ENCODE data around the gene C16orf87.
A peak's percentile ranks its signal among the peaks of the same experiment; 100 is the strongest.

Gene C16orf87

GRCh38 chr16:46854846-46855245 lies 23.9 kb upstream of the C16orf87 start:
- ATAC-seq (replicated peaks; ENCODE audit: extremely low read depth, poor library complexity, severe bottlenecking) (no peak), DNase-seq (ENCODE audit: low spot score in 2 of 2) (no peak)
- Mint-ChIP-seq H3K27ac (ENCODE audit: low read depth) (no peak overlapping the region), H3K36me3 (ENCODE audit: insufficient read depth) (no peaks in the 10 kb centered on the region), H3K27me3 (no peaks in the 10 kb centered on the region), H3K4me3 (no peak overlapping the region), H3K9me3 (no peaks in the 10 kb centered on the region), H3K4me1 (no peaks in the 10 kb centered on the region)

GRCh38 chr16:46853713-46854443 lies 22.9 kb upstream of the C16orf87 start:
- Mint-ChIP-seq H3K27ac (ENCODE audit: low read depth) (no peak overlapping the region), H3K36me3 (ENCODE audit: insufficient read depth) (no peaks in the 10 kb centered on the region), H3K27me3 (no peaks in the 10 kb centered on the region), H3K9me3 (no peaks in the 10 kb centered on the region), H3K4me3 (no peak overlapping the region), H3K4me1 (no peaks in the 10 kb centered on the region)
- ATAC-seq (replicated peaks; ENCODE audit: extremely low read depth, poor library complexity, severe bottlenecking), result no peak
- peak in 1 of 2 donors; percentile 24 for DNase-seq (ENCODE audit: low spot score in 2 of 2)

- Mint-ChIP-seq H3K4me3 (no peak overlapping the region), H3K27ac (ENCODE audit: low read depth) (no peak overlapping the region), H3K4me1 (no peaks in the 10 kb centered on the region), H3K9me3 (no peaks in the 10 kb centered on the region), H3K36me3 (ENCODE audit: insufficient read depth) (no peaks in the 10 kb centered on the region), H3K27me3 (peaks cover 6% of the 10 kb centered on the region)
- no peak for ATAC-seq (replicated peaks; ENCODE audit: extremely low read depth, poor library complexity, severe bottlenecking)
- no peak for DNase-seq (ENCODE audit: low spot score in 2 of 2)
Measured at GRCh38 chr16:46852130-46852529, 21.1 kb upstream of the C16orf87 start.

- H3K4me1 Mint-ChIP-seq, result no peaks in the 10 kb centered on the region
- no peak overlapping the region for H3K27ac Mint-ChIP-seq (ENCODE audit: low read depth)
- H3K27me3 Mint-ChIP-seq, result peaks cover 8% of the 10 kb centered on the region
- no peak for DNase-seq (ENCODE audit: low spot score in 2 of 2)
- no peak overlapping the region for H3K4me3 Mint-ChIP-seq
- no peaks in the 10 kb centered on the region for H3K36me3 Mint-ChIP-seq (ENCODE audit: insufficient read depth)
- H3K9me3 Mint-ChIP-seq, result no peaks in the 10 kb centered on the region
- ATAC-seq (replicated peaks; ENCODE audit: extremely low read depth, poor library complexity, severe bottlenecking), result no peak
Measured at GRCh38 chr16:46850619-46851555, 19.9 kb upstream of the C16orf87 start.

GRCh38 chr16:46848768-46849764 lies 18.1 kb upstream of the C16orf87 start:
- Mint-ChIP-seq H3K27me3 (peaks cover 8% of the 10 kb centered on the region), H3K4me1 (no peaks in the 10 kb centered on the region)

GRCh38 chr16:46845952-46846351 lies 15.0 kb upstream of the C16orf87 start:
- Mint-ChIP-seq H3K27ac (ENCODE audit: low read depth) (no peak overlapping the region), H3K36me3 (ENCODE audit: insufficient read depth) (no peaks in the 10 kb centered on the region), H3K4me1 (no peaks in the 10 kb centered on the region), H3K9me3 (no peaks in the 10 kb centered on the region), H3K4me3 (no peak overlapping the region), H3K27me3 (peaks cover 8% of the 10 kb centered on the region)
- no peak for DNase-seq (ENCODE audit: low spot score in 2 of 2)
- ATAC-seq (replicated peaks; ENCODE audit: extremely low read depth, poor library complexity, severe bottlenecking), result no peak

More at GRCh38 chr16:46848768-46849764, 18.1 kb upstream of the C16orf87 start:
- H3K36me3 Mint-ChIP-seq (ENCODE audit: insufficient read depth), result no peaks in the 10 kb centered on the region
- ATAC-seq (replicated peaks; ENCODE audit: extremely low read depth, poor library complexity, severe bottlenecking) (no peak), DNase-seq (ENCODE audit: low spot score in 2 of 2) (no peak)
- H3K9me3 Mint-ChIP-seq, result no peaks in the 10 kb centered on the region
- no peak overlapping the region for H3K4me3 Mint-ChIP-seq
- H3K27ac Mint-ChIP-seq (ENCODE audit: low read depth), result no peak overlapping the region

- H3K36me3 Mint-ChIP-seq (ENCODE audit: insufficient read depth), result no peaks in the 10 kb centered on the region
- H3K27me3 Mint-ChIP-seq, result peaks cover 8% of the 10 kb centered on the region
- no peak for DNase-seq (ENCODE audit: low spot score in 2 of 2)
- H3K4me1 Mint-ChIP-seq, result no peaks in the 10 kb centered on the region
- no peak overlapping the region for H3K27ac Mint-ChIP-seq (ENCODE audit: low read depth)
- no peak overlapping the region for H3K4me3 Mint-ChIP-seq
- no peaks in the 10 kb centered on the region for H3K9me3 Mint-ChIP-seq
- no peak for ATAC-seq (replicated peaks; ENCODE audit: extremely low read depth, poor library complexity, severe bottlenecking)
Measured at GRCh38 chr16:46844771-46845170, 13.8 kb upstream of the C16orf87 start.

GRCh38 chr16:46843898-46844642 lies 13.1 kb upstream of the C16orf87 start:
- H3K27ac Mint-ChIP-seq (ENCODE audit: low read depth), result no peak overlapping the region
- no peak overlapping the region for H3K4me3 Mint-ChIP-seq
- H3K9me3 Mint-ChIP-seq, result no peaks in the 10 kb centered on the region
- no peak for ATAC-seq (replicated peaks; ENCODE audit: extremely low read depth, poor library complexity, severe bottlenecking)
- peaks cover 8% of the 10 kb centered on the region for H3K27me3 Mint-ChIP-seq
- DNase-seq (ENCODE audit: low spot score in 2 of 2), result no peak
- H3K36me3 Mint-ChIP-seq (ENCODE audit: insufficient read depth), result no peaks in the 10 kb centered on the region
- H3K4me1 Mint-ChIP-seq, result no peaks in the 10 kb centered on the region

GRCh38 chr16:46842192-46842895 lies 11.4 kb upstream of the C16orf87 start:
- Mint-ChIP-seq H3K27me3 (peaks cover 4% of the 10 kb centered on the region), H3K36me3 (ENCODE audit: insufficient read depth) (no peaks in the 10 kb centered on the region)
- ATAC-seq (replicated peaks; ENCODE audit: extremely low read depth, poor library complexity, severe bottlenecking), result no peak

GRCh38 chr16:46839986-46840443 lies 9.0 kb upstream of the C16orf87 start:
- no peak overlapping the region for H3K4me3 Mint-ChIP-seq
- H3K36me3 Mint-ChIP-seq (ENCODE audit: insufficient read depth), result no peaks in the 10 kb centered on the region
- H3K9me3 Mint-ChIP-seq, result no peaks in the 10 kb centered on the region
- ATAC-seq (replicated peaks; ENCODE audit: extremely low read depth, poor library complexity, severe bottlenecking), result no peak
- H3K4me1 Mint-ChIP-seq, result no peaks in the 10 kb centered on the region
- DNase-seq (ENCODE audit: low spot score in 2 of 2), result no peak
- H3K27me3 Mint-ChIP-seq, result no peaks in the 10 kb centered on the region
- H3K27ac Mint-ChIP-seq (ENCODE audit: low read depth), result no peak overlapping the region

More at GRCh38 chr16:46842192-46842895, 11.4 kb upstream of the C16orf87 start:
- H3K27ac Mint-ChIP-seq (ENCODE audit: low read depth), result no peak overlapping the region
- no peaks in the 10 kb centered on the region for H3K4me1 Mint-ChIP-seq
- DNase-seq (ENCODE audit: low spot score in 2 of 2), result no peak
- H3K4me3 Mint-ChIP-seq, result no peak overlapping the region
- H3K9me3 Mint-ChIP-seq, result no peaks in the 10 kb centered on the region
